Measurements from ENCODE around the gene VEGFB.

The VEGFB gene

GRCh38 chr11:64233913-64234586 lies at the start of gene VEGFB:
VEGFB (plus strand) TSS chr11:64234584; CDS start chr11:64234834, 250 bp downstream.
- peak; percentile 81 for DNase-seq (ENCODE audit: low read depth)
- H3K27me3 ChIP-seq (replicated peaks; ENCODE audit: control insufficient read depth, insufficient read depth, low read length): no peaks in the 10 kb centered on the region
- peaks cover 20% of the 10 kb centered on the region for H3K36me3 ChIP-seq (ENCODE audit: control insufficient read depth, insufficient read depth, low read length, severe bottlenecking)
- H3K4me3 ChIP-seq (ENCODE audit: low read length): peak within 1 kb of the TSS; percentile 81
- peak within 1 kb of the TSS; percentile 84 for H3K9ac ChIP-seq (ENCODE audit: low read length)
- H3K9me3 ChIP-seq (ENCODE audit: control insufficient read depth, low read length): no peaks in the 10 kb centered on the region
- H3K4me1 ChIP-seq (ENCODE audit: control insufficient read depth, insufficient read depth, low read length): peaks cover 24% of the 10 kb centered on the region

- peak; percentile 95 for DNase-seq (ENCODE audit: low read depth)
- H3K9ac ChIP-seq (ENCODE audit: low read length): peak overlapping the region; percentile 95
- H3K4me1 ChIP-seq (ENCODE audit: control insufficient read depth, insufficient read depth, low read length): peaks cover 43% of the 10 kb centered on the region
- no peaks in the 10 kb centered on the region for H3K9me3 ChIP-seq (ENCODE audit: control insufficient read depth, low read length)
- no peaks in the 10 kb centered on the region for H3K27me3 ChIP-seq (replicated peaks; ENCODE audit: control insufficient read depth, insufficient read depth, low read length)
- peak overlapping the region; percentile 92 for H3K4me3 ChIP-seq (ENCODE audit: low read length)
- H3K36me3 ChIP-seq (ENCODE audit: control insufficient read depth, insufficient read depth, low read length, severe bottlenecking): no peaks in the 10 kb centered on the region
These were observed 49.1 kb upstream of the VEGFB start for GRCh38 chr11:64185175-64185692.

- no peaks in the 10 kb centered on the region for H3K36me3 ChIP-seq (ENCODE audit: control insufficient read depth, insufficient read depth, low read length, severe bottlenecking)
- H3K27me3 ChIP-seq (replicated peaks; ENCODE audit: control insufficient read depth, insufficient read depth, low read length): no peaks in the 10 kb centered on the region
- H3K9me3 ChIP-seq (ENCODE audit: control insufficient read depth, low read length): no peaks in the 10 kb centered on the region
- peak within 1 kb of the TSS; percentile 95 for H3K9ac ChIP-seq (ENCODE audit: low read length)
- H3K4me3 ChIP-seq (ENCODE audit: low read length): peak within 1 kb of the TSS; percentile 92
- peak; percentile 100 for DNase-seq (ENCODE audit: low read depth)
- peaks cover 40% of the 10 kb centered on the region for H3K4me1 ChIP-seq (ENCODE audit: control insufficient read depth, insufficient read depth, low read length)
These were observed 48.5 kb upstream of the VEGFB start, which contains the start of gene STIP1 for GRCh38 chr11:64185693-64186491. STIP1 (plus strand) TSS chr11:64186171; CDS start chr11:64186262, 91 bp downstream.

GRCh38 chr11:64186492-64187165 lies 47.8 kb upstream of the VEGFB start:
- no peak overlapping the region for H3K4me3 ChIP-seq (ENCODE audit: low read length)
- H3K4me1 ChIP-seq (ENCODE audit: control insufficient read depth, insufficient read depth, low read length): peaks cover 33% of the 10 kb centered on the region
- H3K36me3 ChIP-seq (ENCODE audit: control insufficient read depth, insufficient read depth, low read length, severe bottlenecking): no peaks in the 10 kb centered on the region
- H3K9ac ChIP-seq (ENCODE audit: low read length): no peak overlapping the region
- H3K27me3 ChIP-seq (replicated peaks; ENCODE audit: control insufficient read depth, insufficient read depth, low read length): no peaks in the 10 kb centered on the region
- H3K9me3 ChIP-seq (ENCODE audit: control insufficient read depth, low read length): no peaks in the 10 kb centered on the region
- DNase-seq (ENCODE audit: low read depth): peak; percentile 54

GRCh38 chr11:64192434-64192833 lies 42.0 kb upstream of the VEGFB start:
- Histone ChIP-seq H3K27me3 (replicated peaks; ENCODE audit: control insufficient read depth, insufficient read depth, low read length) (no peaks in the 10 kb centered on the region), H3K4me1 (ENCODE audit: control insufficient read depth, insufficient read depth, low read length) (peaks cover 9% of the 10 kb centered on the region), H3K9ac (ENCODE audit: low read length) (no peak overlapping the region), H3K4me3 (ENCODE audit: low read length) (no peak overlapping the region), H3K36me3 (ENCODE audit: control insufficient read depth, insufficient read depth, low read length, severe bottlenecking) (peaks cover 46% of the 10 kb centered on the region), H3K9me3 (ENCODE audit: control insufficient read depth, low read length) (no peaks in the 10 kb centered on the region)
- no peak for DNase-seq (ENCODE audit: low read depth)

- H3K4me1 ChIP-seq (ENCODE audit: control insufficient read depth, insufficient read depth, low read length): no peaks in the 10 kb centered on the region
- H3K27me3 ChIP-seq (replicated peaks; ENCODE audit: control insufficient read depth, insufficient read depth, low read length): no peaks in the 10 kb centered on the region
- peaks cover 84% of the 10 kb centered on the region for H3K36me3 ChIP-seq (ENCODE audit: control insufficient read depth, insufficient read depth, low read length, severe bottlenecking)
- no peak overlapping the region for H3K4me3 ChIP-seq (ENCODE audit: low read length)
- no peak overlapping the region for H3K9ac ChIP-seq (ENCODE audit: low read length)
- DNase-seq (ENCODE audit: low read depth): no peak
- H3K9me3 ChIP-seq (ENCODE audit: control insufficient read depth, low read length): no peaks in the 10 kb centered on the region
These were observed 37.8 kb upstream of the VEGFB start for GRCh38 chr11:64196626-64197025.

GRCh38 chr11:64198511-64198910 lies 35.9 kb upstream of the VEGFB start:
- Histone ChIP-seq H3K36me3 (ENCODE audit: control insufficient read depth, insufficient read depth, low read length, severe bottlenecking) (peaks cover 95% of the 10 kb centered on the region), H3K9ac (ENCODE audit: low read length) (no peak overlapping the region), H3K4me1 (ENCODE audit: control insufficient read depth, insufficient read depth, low read length) (no peaks in the 10 kb centered on the region), H3K9me3 (ENCODE audit: control insufficient read depth, low read length) (no peaks in the 10 kb centered on the region), H3K4me3 (ENCODE audit: low read length) (no peak overlapping the region), H3K27me3 (replicated peaks; ENCODE audit: control insufficient read depth, insufficient read depth, low read length) (no peaks in the 10 kb centered on the region)
- no peak for DNase-seq (ENCODE audit: low read depth)

GRCh38 chr11:64201543-64201942 lies 32.8 kb upstream of the VEGFB start:
- DNase-seq (ENCODE audit: low read depth): no peak
- Histone ChIP-seq H3K27me3 (replicated peaks; ENCODE audit: control insufficient read depth, insufficient read depth, low read length) (no peaks in the 10 kb centered on the region), H3K36me3 (ENCODE audit: control insufficient read depth, insufficient read depth, low read length, severe bottlenecking) (peaks cover 81% of the 10 kb centered on the region), H3K4me3 (ENCODE audit: low read length) (no peak overlapping the region), H3K9me3 (ENCODE audit: control insufficient read depth, low read length) (no peaks in the 10 kb centered on the region), H3K9ac (ENCODE audit: low read length) (no peak overlapping the region), H3K4me1 (ENCODE audit: control insufficient read depth, insufficient read depth, low read length) (no peaks in the 10 kb centered on the region)

GRCh38 chr11:64202992-64203391 lies 31.4 kb upstream of the VEGFB start:
- Histone ChIP-seq H3K27me3 (replicated peaks; ENCODE audit: control insufficient read depth, insufficient read depth, low read length) (no peaks in the 10 kb centered on the region), H3K4me1 (ENCODE audit: control insufficient read depth, insufficient read depth, low read length) (peaks cover 9% of the 10 kb centered on the region), H3K36me3 (ENCODE audit: control insufficient read depth, insufficient read depth, low read length, severe bottlenecking) (peaks cover 66% of the 10 kb centered on the region), H3K9me3 (ENCODE audit: control insufficient read depth, low read length) (no peaks in the 10 kb centered on the region), H3K9ac (ENCODE audit: low read length) (no peak overlapping the region), H3K4me3 (ENCODE audit: low read length) (no peak overlapping the region)
- DNase-seq (ENCODE audit: low read depth): no peak

- Histone ChIP-seq H3K9me3 (ENCODE audit: control insufficient read depth, low read length) (no peaks in the 10 kb centered on the region), H3K27me3 (replicated peaks; ENCODE audit: control insufficient read depth, insufficient read depth, low read length) (no peaks in the 10 kb centered on the region), H3K36me3 (ENCODE audit: control insufficient read depth, insufficient read depth, low read length, severe bottlenecking) (peaks cover 61% of the 10 kb centered on the region), H3K9ac (ENCODE audit: low read length) (no peak overlapping the region), H3K4me1 (ENCODE audit: control insufficient read depth, insufficient read depth, low read length) (peaks cover 9% of the 10 kb centered on the region), H3K4me3 (ENCODE audit: low read length) (no peak overlapping the region)
- no peak for DNase-seq (ENCODE audit: low read depth)
These were observed 30.8 kb upstream of the VEGFB start for GRCh38 chr11:64203421-64204079.
